Measurements from ENCODE around the gene KCNN4. TPM values are rescaled to one million over a fixed set of nuclear protein-coding genes. Genes with fewer than 3 reads are reported as not detected.

Gene KCNN4
- total and polyA plus RNA-seq, 2 of the 13 experiments (the other 11 are each of a cell fraction or from before 2014, with no cell fraction given), result 0.13 to 0.25 TPM

GRCh38 chr19:43826787-43827754 lies 46.3 kb upstream of the KCNN4 start, which contains the start of gene ZNF283 (continued):
- TF ChIP-seq ATF7-NPFF (CRISPR knock-in tag; IDR thresholded peaks at IDR 0.05; ENCODE audit: low read depth), result no peak
- TF ChIP-seq, protein P1, sequence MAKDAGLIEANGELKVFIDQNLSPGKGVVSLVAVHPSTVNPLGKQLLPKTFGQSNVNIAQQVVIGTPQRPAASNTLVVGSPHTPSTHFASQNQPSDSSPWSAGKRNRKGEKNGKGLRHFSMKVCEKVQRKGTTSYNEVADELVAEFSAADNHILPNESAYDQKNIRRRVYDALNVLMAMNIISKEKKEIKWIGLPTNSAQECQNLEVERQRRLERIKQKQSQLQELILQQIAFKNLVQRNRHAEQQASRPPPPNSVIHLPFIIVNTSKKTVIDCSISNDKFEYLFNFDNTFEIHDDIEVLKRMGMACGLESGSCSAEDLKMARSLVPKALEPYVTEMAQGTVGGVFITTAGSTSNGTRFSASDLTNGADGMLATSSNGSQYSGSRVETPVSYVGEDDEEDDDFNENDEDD (CRISPR knock-in tag; IDR thresholded peaks at IDR 0.05; ENCODE audit: borderline replicate concordance), result peak; percentile 81; the same call in 1 of the 2 replicates
- TF ChIP-seq ZNF501 (CRISPR knock-in tag; IDR thresholded peaks at IDR 0.05), result peak; percentile 57; the same call in 1 of the 2 replicates
- TF ChIP-seq ZNF382 (CRISPR knock-in tag; IDR thresholded peaks at IDR 0.05; ENCODE audit: borderline replicate concordance), result no peak
- TF ChIP-seq PHF21A (CRISPR knock-in tag; IDR thresholded peaks at IDR 0.05), result no peak
- no peak for TF ChIP-seq ZNF775 (CRISPR knock-in tag; IDR thresholded peaks at IDR 0.05; ENCODE audit: borderline replicate concordance)
- peak; percentile 89 for TF ChIP-seq SAP130 (CRISPR knock-in tag; IDR thresholded peaks at IDR 0.05; ENCODE audit: low read depth)
- TF ChIP-seq, protein P2, sequence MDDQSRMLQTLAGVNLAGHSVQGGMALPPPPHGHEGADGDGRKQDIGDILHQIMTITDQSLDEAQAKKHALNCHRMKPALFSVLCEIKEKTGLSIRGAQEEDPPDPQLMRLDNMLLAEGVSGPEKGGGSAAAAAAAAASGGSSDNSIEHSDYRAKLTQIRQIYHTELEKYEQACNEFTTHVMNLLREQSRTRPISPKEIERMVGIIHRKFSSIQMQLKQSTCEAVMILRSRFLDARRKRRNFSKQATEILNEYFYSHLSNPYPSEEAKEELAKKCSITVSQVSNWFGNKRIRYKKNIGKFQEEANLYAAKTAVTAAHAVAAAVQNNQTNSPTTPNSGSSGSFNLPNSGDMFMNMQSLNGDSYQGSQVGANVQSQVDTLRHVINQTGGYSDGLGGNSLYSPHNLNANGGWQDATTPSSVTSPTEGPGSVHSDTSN (CRISPR knock-in tag; IDR thresholded peaks at IDR 0.05; ENCODE audit: borderline replicate concordance), result no peak
- TF ChIP-seq, protein P3, sequence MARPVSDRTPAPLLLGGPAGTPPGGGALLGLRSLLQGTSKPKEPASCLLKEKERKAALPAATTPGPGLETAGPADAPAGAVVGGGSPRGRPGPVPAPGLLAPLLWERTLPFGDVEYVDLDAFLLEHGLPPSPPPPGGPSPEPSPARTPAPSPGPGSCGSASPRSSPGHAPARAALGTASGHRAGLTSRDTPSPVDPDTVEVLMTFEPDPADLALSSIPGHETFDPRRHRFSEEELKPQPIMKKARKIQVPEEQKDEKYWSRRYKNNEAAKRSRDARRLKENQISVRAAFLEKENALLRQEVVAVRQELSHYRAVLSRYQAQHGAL (CRISPR knock-in tag; IDR thresholded peaks at IDR 0.05; ENCODE audit: not compliant biosample characterization), result no peak
- TF ChIP-seq, protein P4, sequence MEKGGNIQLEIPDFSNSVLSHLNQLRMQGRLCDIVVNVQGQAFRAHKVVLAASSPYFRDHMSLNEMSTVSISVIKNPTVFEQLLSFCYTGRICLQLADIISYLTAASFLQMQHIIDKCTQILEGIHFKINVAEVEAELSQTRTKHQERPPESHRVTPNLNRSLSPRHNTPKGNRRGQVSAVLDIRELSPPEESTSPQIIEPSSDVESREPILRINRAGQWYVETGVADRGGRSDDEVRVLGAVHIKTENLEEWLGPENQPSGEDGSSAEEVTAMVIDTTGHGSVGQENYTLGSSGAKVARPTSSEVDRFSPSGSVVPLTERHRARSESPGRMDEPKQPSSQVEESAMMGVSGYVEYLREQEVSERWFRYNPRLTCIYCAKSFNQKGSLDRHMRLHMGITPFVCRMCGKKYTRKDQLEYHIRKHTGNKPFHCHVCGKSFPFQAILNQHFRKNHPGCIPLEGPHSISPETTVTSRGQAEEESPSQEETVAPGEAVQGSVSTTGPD (CRISPR knock-in tag; IDR thresholded peaks at IDR 0.05), result no peak
- TF ChIP-seq, protein P5, sequence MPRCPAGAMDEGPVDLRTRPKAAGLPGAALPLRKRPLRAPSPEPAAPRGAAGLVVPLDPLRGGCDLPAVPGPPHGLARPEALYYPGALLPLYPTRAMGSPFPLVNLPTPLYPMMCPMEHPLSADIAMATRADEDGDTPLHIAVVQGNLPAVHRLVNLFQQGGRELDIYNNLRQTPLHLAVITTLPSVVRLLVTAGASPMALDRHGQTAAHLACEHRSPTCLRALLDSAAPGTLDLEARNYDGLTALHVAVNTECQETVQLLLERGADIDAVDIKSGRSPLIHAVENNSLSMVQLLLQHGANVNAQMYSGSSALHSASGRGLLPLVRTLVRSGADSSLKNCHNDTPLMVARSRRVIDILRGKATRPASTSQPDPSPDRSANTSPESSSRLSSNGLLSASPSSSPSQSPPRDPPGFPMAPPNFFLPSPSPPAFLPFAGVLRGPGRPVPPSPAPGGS (CRISPR knock-in tag; IDR thresholded peaks at IDR 0.05), result no peak
- peak; percentile 67; the same call in 1 of the 2 replicates for TF ChIP-seq SPEN (CRISPR knock-in tag; IDR thresholded peaks at IDR 0.05; ENCODE audit: low read depth)
- TF ChIP-seq GRHL1 (CRISPR knock-in tag; conservative IDR thresholded peaks at IDR 0.05), result no peak
- TF ChIP-seq ZNF790 (CRISPR knock-in tag; IDR thresholded peaks at IDR 0.05; ENCODE audit: borderline replicate concordance), result no peak
- TF ChIP-seq AKAP8 (CRISPR knock-in tag; IDR thresholded peaks at IDR 0.05), result no peak
- no peak for TF ChIP-seq TBX3 (IDR thresholded peaks at IDR 0.05; ENCODE audit: borderline replicate concordance)
- no peak for TF ChIP-seq SP1 (IDR thresholded peaks at IDR 0.05)
- peak; percentile 43; the same call in 1 of the 2 replicates for TF ChIP-seq SP1 (CRISPR knock-in tag; IDR thresholded peaks at IDR 0.05)
- no peak for TF ChIP-seq ZNF180 (CRISPR knock-in tag; IDR thresholded peaks at IDR 0.05; ENCODE audit: borderline replicate concordance, low read depth)
- no peak for TF ChIP-seq ZNF879 (CRISPR knock-in tag; IDR thresholded peaks at IDR 0.05)
